ENCODE data around the gene TCF4. TPM values are rescaled to one million over a fixed set of nuclear protein-coding genes. Genes with fewer than 3 reads are reported as not detected.

TCF4 gene
- total and polyA plus RNA-seq, 4 donors: 4.3 to 15.3 (median 11.5) TPM

DNA sequence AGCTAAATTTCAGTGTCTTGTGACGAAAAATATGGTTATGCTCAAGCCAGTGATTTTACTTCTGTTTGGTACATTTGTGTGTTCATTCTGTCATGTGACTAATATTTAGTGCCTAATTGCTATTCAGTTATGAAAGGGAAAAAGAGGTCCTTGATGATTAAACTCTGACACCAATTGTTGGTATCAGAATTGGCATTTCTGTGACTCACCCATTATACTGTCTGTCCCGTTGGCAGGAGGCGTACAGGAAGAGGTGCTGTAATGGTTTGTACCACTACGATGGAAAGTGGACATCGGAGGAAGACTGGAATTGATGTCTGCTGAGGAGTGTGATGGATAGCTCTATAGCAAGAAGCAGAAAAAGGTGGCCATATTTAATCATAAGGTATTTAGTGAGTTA is 318.4 kb downstream of the TCF4 start:
- TF ChIP-seq HNF4G (IDR thresholded peaks at IDR 0.05) (no peak), NR2F2 (IDR thresholded peaks at IDR 0.05) (no peak), TAF1 (conservative IDR thresholded peaks at IDR 0.05) (no peak), GABPA (IDR thresholded peaks at IDR 0.05 in 1 of 2, conservative IDR thresholded peaks at IDR 0.05 in 1 of 2) (no peak), EGR1 (IDR thresholded peaks at IDR 0.05; ENCODE audit: low read depth in 2 of 2) (no peak), RAD21 (IDR thresholded peaks at IDR 0.05) (no peak), FOXA1 (IDR thresholded peaks at IDR 0.05) (no peak), RXRA (IDR thresholded peaks at IDR 0.05) (no peak), FOXA2 (IDR thresholded peaks at IDR 0.05) (no peak), JUND (IDR thresholded peaks at IDR 0.05) (no peak), YY1 (IDR thresholded peaks at IDR 0.05) (no peak), SP1 (IDR thresholded peaks at IDR 0.05) (no peak), HNF4A (conservative IDR thresholded peaks at IDR 0.05) (no peak)
- TF ChIP-seq, protein P1, sequence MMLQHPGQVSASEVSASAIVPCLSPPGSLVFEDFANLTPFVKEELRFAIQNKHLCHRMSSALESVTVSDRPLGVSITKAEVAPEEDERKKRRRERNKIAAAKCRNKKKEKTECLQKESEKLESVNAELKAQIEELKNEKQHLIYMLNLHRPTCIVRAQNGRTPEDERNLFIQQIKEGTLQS (IDR thresholded peaks at IDR 0.05): no peak
- TF ChIP-seq, protein P2, sequence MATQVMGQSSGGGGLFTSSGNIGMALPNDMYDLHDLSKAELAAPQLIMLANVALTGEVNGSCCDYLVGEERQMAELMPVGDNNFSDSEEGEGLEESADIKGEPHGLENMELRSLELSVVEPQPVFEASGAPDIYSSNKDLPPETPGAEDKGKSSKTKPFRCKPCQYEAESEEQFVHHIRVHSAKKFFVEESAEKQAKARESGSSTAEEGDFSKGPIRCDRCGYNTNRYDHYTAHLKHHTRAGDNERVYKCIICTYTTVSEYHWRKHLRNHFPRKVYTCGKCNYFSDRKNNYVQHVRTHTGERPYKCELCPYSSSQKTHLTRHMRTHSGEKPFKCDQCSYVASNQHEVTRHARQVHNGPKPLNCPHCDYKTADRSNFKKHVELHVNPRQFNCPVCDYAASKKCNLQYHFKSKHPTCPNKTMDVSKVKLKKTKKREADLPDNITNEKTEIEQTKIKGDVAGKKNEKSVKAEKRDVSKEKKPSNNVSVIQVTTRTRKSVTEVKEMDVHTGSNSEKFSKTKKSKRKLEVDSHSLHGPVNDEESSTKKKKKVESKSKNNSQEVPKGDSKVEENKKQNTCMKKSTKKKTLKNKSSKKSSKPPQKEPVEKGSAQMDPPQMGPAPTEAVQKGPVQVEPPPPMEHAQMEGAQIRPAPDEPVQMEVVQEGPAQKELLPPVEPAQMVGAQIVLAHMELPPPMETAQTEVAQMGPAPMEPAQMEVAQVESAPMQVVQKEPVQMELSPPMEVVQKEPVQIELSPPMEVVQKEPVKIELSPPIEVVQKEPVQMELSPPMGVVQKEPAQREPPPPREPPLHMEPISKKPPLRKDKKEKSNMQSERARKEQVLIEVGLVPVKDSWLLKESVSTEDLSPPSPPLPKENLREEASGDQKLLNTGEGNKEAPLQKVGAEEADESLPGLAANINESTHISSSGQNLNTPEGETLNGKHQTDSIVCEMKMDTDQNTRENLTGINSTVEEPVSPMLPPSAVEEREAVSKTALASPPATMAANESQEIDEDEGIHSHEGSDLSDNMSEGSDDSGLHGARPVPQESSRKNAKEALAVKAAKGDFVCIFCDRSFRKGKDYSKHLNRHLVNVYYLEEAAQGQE (IDR thresholded peaks at IDR 0.05): no peak
- TF ChIP-seq, protein P3, sequence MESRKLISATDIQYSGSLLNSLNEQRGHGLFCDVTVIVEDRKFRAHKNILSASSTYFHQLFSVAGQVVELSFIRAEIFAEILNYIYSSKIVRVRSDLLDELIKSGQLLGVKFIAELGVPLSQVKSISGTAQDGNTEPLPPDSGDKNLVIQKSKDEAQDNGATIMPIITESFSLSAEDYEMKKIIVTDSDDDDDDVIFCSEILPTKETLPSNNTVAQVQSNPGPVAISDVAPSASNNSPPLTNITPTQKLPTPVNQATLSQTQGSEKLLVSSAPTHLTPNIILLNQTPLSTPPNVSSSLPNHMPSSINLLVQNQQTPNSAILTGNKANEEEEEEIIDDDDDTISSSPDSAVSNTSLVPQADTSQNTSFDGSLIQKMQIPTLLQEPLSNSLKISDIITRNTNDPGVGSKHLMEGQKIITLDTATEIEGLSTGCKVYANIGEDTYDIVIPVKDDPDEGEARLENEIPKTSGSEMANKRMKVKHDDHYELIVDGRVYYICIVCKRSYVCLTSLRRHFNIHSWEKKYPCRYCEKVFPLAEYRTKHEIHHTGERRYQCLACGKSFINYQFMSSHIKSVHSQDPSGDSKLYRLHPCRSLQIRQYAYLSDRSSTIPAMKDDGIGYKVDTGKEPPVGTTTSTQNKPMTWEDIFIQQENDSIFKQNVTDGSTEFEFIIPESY (IDR thresholded peaks at IDR 0.05): no peak
- TF ChIP-seq, protein P4, sequence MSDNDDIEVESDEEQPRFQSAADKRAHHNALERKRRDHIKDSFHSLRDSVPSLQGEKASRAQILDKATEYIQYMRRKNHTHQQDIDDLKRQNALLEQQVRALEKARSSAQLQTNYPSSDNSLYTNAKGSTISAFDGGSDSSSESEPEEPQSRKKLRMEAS (IDR thresholded peaks at IDR 0.05): no peak
- no peak overlapping the region for H3K27ac ChIP-seq (ENCODE audit: low read depth in 1 of 2, low read length in 2 of 2)
- no peak for DNase-seq (ENCODE audit: low spot score)
- H3K36me3 ChIP-seq (ENCODE audit: control insufficient read depth in 4 of 4, insufficient read depth in 3 of 4, low read depth in 1 of 4, low read length in 3 of 4): peaks cover 0 to 2% (median 0%) of the 10 kb centered on the region in 4 donors
- no peak overlapping the region for H3K9ac ChIP-seq (ENCODE audit: low read depth in 1 of 2, low read length in 2 of 2)
- no peaks in the 10 kb centered on the region for H3K9me3 ChIP-seq (ENCODE audit: control insufficient read depth in 4 of 4, low read length in 3 of 4)
- WGBS: 90% methylated on average over 5 of the region's 5 CpGs
- peaks cover 0 to 3% (median 0%) of the 10 kb centered on the region in 4 donors for H3K4me1 ChIP-seq (ENCODE audit: control insufficient read depth in 4 of 4, insufficient read depth in 4 of 4, low read length in 3 of 4)
- H3K4me3 ChIP-seq (ENCODE audit: low read depth in 1 of 3, low read length in 3 of 3): no peak overlapping the region
- H3K27me3 ChIP-seq (ENCODE audit: control insufficient read depth in 4 of 4, insufficient read depth in 4 of 4, low read length in 3 of 4): no peaks in the 10 kb centered on the region

DNA sequence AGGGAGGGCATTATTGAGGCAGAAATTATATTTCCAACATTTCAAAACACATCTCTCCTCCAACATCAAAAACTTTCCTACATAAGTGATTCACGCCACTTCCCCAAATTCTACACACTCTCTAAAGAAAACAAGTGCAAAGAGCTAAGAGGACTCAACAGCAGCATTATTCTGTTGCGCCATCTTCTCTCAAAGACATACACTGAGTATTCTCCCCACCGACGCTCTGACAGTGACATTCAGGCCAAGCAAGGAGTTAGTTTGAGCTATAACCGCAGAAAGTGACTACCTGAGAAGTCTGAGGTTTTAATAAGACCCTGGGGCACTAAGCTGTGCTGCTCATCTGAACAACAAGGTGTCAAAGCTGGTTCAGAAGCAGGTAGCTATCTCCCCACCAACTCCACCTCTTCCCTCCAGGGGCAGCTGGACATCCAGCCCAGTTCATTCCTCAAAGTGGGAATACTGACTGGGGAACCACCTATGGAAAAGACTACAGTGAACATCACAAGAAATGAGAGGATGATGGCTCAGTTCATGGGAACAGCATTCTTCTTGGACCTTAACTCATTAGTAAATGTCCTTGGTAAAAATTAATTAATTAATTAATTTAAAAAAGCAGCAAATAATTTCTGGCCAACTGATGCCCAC is 319.2 kb downstream of the TCF4 start:
- DNase-seq (ENCODE audit: low spot score): no peak
- Histone ChIP-seq H3K27ac (ENCODE audit: low read depth in 1 of 2, low read length in 2 of 2) (no peak overlapping the region), H3K4me3 (ENCODE audit: low read depth in 1 of 3, low read length in 3 of 3) (no peak overlapping the region), H3K9ac (ENCODE audit: low read depth in 1 of 2, low read length in 2 of 2) (no peak overlapping the region), H3K9me3 (ENCODE audit: control insufficient read depth in 4 of 4, low read length in 3 of 4) (no peaks in the 10 kb centered on the region), H3K4me1 (ENCODE audit: control insufficient read depth in 4 of 4, insufficient read depth in 4 of 4, low read length in 3 of 4) (peaks cover 0 to 3% (median 0%) of the 10 kb centered on the region in 4 donors), H3K36me3 (ENCODE audit: control insufficient read depth in 4 of 4, insufficient read depth in 3 of 4, low read depth in 1 of 4, low read length in 3 of 4) (peaks cover 0 to 2% (median 0%) of the 10 kb centered on the region in 4 donors), H3K27me3 (ENCODE audit: control insufficient read depth in 4 of 4, insufficient read depth in 4 of 4, low read length in 3 of 4) (no peaks in the 10 kb centered on the region)
- TF ChIP-seq, protein P5, sequence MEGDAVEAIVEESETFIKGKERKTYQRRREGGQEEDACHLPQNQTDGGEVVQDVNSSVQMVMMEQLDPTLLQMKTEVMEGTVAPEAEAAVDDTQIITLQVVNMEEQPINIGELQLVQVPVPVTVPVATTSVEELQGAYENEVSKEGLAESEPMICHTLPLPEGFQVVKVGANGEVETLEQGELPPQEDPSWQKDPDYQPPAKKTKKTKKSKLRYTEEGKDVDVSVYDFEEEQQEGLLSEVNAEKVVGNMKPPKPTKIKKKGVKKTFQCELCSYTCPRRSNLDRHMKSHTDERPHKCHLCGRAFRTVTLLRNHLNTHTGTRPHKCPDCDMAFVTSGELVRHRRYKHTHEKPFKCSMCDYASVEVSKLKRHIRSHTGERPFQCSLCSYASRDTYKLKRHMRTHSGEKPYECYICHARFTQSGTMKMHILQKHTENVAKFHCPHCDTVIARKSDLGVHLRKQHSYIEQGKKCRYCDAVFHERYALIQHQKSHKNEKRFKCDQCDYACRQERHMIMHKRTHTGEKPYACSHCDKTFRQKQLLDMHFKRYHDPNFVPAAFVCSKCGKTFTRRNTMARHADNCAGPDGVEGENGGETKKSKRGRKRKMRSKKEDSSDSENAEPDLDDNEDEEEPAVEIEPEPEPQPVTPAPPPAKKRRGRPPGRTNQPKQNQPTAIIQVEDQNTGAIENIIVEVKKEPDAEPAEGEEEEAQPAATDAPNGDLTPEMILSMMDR (IDR thresholded peaks at IDR 0.05; ENCODE audit: low read depth, low read length, missing input control): no peak
- no peak for TF ChIP-seq FOXA1 (IDR thresholded peaks at IDR 0.05)
- TF ChIP-seq HNF4A (conservative IDR thresholded peaks at IDR 0.05): peak in 1 of 2 donors; percentile 2
- TF ChIP-seq, protein P1 (IDR thresholded peaks at IDR 0.05): no peak
- TF ChIP-seq, protein P4 (IDR thresholded peaks at IDR 0.05): no peak
- TF ChIP-seq SP1 (IDR thresholded peaks at IDR 0.05): no peak
- WGBS: 94% methylated on average over 5 of the region's 5 CpGs
